Colonic mucosa (tissue), 4 donors: ENCODE results near the gene FAR2. TPM values are rescaled to one million over a fixed set of nuclear protein-coding genes. Genes with fewer than 3 reads are reported as not detected.

ENCODE experiments used
- DNase-seq: peaks from one replicate; pipeline ENCODE4 v3.0.0-alpha.2; 2020
- H3K27ac ChIP-seq: fragments of 200-600 bp; one replicate; pipeline ENCODE4 v1.8.0; 2021
- H3K27me3 ChIP-seq: fragments of 200-600 bp; one replicate; pipeline ENCODE4 v1.8.0; 2021
- H3K36me3 ChIP-seq: fragments of 200-600 bp; one replicate; pipeline ENCODE4 v1.8.0; 2021
- H3K4me1 ChIP-seq: fragments of 200-600 bp; one replicate; pipeline ENCODE4 v1.8.0; 2021; ENCODE audit warnings: mild to moderate bottlenecking
- H3K4me3 ChIP-seq: fragments of 200-600 bp; one replicate; pipeline ENCODE4 v1.8.0; 2021
- H3K9ac ChIP-seq, 2 donors: one replicate each; pipeline ENCODE4 v1.7.0; 2013; ENCODE audit warnings: control low read depth in 2 of 2, low read depth in 2 of 2, low read length in 2 of 2
- H3K9me3 ChIP-seq: fragments of 200-600 bp; one replicate; pipeline ENCODE4 v1.8.0; 2021
- intact Hi-C: fragments of 100-400 bp; cut with DNase I; formaldehyde crosslinking; loops from one replicate; pipeline ENCODE4 v1.14.1; 2022
- total RNA-seq, 2 donors: library from RNA; stranded (reverse); fragmentation: NEBNext Ultra II Directional in 1 of 2; extraction: Animal tissue kit (Norgen Biotek cat#: 25700) in 1 of 2; gene quantifications; one replicate each; pipeline ENCODE4 v1.2.1, GENCODE V29; 2021
- TF ChIP-seq, protein P1 (sequence below): fragments of 200-600 bp; IDR thresholded peaks from one replicate; pipeline ENCODE4 v1.8.0; 2022; ENCODE audit warnings: antibody characterized with exemption, mild to moderate bottlenecking
- donor health status: healthy.
- donor health status: DM: no; HTN: no; CAD: no.
- donor health status: DM: no; HTN: no; CAD: no.

Gene FAR2
- total RNA-seq, 2 donors from 2014 or later, result 67.4 to 83.6 TPM

GRCh38 chr12:29232086-29232485, 83.0 kb downstream of the FAR2 start:
- TF ChIP-seq, protein P1, sequence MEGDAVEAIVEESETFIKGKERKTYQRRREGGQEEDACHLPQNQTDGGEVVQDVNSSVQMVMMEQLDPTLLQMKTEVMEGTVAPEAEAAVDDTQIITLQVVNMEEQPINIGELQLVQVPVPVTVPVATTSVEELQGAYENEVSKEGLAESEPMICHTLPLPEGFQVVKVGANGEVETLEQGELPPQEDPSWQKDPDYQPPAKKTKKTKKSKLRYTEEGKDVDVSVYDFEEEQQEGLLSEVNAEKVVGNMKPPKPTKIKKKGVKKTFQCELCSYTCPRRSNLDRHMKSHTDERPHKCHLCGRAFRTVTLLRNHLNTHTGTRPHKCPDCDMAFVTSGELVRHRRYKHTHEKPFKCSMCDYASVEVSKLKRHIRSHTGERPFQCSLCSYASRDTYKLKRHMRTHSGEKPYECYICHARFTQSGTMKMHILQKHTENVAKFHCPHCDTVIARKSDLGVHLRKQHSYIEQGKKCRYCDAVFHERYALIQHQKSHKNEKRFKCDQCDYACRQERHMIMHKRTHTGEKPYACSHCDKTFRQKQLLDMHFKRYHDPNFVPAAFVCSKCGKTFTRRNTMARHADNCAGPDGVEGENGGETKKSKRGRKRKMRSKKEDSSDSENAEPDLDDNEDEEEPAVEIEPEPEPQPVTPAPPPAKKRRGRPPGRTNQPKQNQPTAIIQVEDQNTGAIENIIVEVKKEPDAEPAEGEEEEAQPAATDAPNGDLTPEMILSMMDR, result no peak
- H3K9ac ChIP-seq, result no peak overlapping the region
- intact Hi-C loops, result no loop called here

DNA sequence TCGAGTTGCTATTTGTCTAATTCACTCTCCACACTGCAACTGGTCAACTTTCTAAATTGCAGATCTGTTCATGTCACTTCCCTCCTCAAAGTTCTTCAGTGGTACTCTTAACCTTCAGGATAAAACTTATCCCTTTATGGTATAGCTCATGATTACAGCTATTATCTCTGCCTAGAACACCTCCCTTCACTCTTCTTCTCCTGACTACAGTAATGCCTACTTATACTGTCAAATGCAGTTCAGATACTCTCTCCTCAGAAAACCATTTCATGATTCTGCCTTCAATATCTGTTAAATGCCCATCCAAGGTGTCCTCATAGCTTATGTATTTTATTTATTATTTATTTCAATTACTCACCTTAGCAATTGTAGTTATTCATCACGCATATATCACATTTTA, 85.5 kb downstream of the FAR2 start:
- Histone ChIP-seq H3K9ac (no peak overlapping the region), H3K9me3 (no peaks in the 10 kb centered on the region)

More at GRCh38 chr12:29232086-29232485, 83.0 kb downstream of the FAR2 start:
- DNase-seq, result no peak
- Histone ChIP-seq H3K4me1 (no peaks in the 10 kb centered on the region), H3K27me3 (no peaks in the 10 kb centered on the region), H3K27ac (no peak overlapping the region), H3K9me3 (no peaks in the 10 kb centered on the region), H3K4me3 (no peak overlapping the region), H3K36me3 (no peaks in the 10 kb centered on the region)

GRCh38 chr12:29234965-29235626, 86.0 kb downstream of the FAR2 start:
- H3K9me3 ChIP-seq, result no peaks in the 10 kb centered on the region
- intact Hi-C loops, result no loop called here
- H3K9ac ChIP-seq, result no peak overlapping the region
- TF ChIP-seq, protein P1, result no peak
- no peak overlapping the region for H3K27ac ChIP-seq
- no peak overlapping the region for H3K4me3 ChIP-seq
- no peaks in the 10 kb centered on the region for H3K36me3 ChIP-seq
- DNase-seq, result no peak
- H3K4me1 ChIP-seq, result no peaks in the 10 kb centered on the region
- no peaks in the 10 kb centered on the region for H3K27me3 ChIP-seq

More for the DNA sequence above, 85.5 kb downstream of the FAR2 start:
- Histone ChIP-seq H3K27me3 (no peaks in the 10 kb centered on the region), H3K4me3 (no peak overlapping the region), H3K27ac (no peak overlapping the region), H3K4me1 (no peaks in the 10 kb centered on the region), H3K36me3 (no peaks in the 10 kb centered on the region)
- no peak for DNase-seq
- intact Hi-C loops, result no loop called here
- TF ChIP-seq, protein P1, result no peak

DNA sequence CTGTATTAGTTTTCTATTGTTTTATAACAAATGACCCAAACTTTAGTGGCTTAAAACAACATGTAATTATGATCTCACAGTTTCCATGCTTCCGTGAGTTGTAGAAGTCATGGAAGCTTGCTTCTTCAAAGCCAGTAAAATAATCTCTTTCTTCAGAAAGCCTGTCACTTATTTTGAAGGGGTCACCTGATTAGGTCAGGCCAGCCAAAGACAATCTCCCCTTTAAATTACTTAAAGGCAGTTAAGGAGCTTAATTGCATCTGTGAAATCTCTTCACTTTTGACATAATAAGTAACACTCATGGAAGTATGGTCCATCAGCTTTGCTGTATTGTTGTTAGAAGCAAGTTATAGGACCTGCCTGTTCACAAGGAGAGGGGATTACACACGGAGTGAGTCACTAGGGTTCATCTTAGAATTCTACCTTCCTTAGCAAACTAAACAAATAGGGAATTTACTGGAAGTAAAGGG, 89.8 kb downstream of the FAR2 start:
- Histone ChIP-seq H3K27me3 (no peaks in the 10 kb centered on the region), H3K36me3 (no peaks in the 10 kb centered on the region), H3K4me3 (no peak overlapping the region), H3K9me3 (no peaks in the 10 kb centered on the region), H3K27ac (no peak overlapping the region), H3K9ac (no peak overlapping the region), H3K4me1 (peaks cover 12% of the 10 kb centered on the region)
- intact Hi-C loops, result no loop called here
- TF ChIP-seq, protein P1, result no peak
- no peak for DNase-seq

DNA sequence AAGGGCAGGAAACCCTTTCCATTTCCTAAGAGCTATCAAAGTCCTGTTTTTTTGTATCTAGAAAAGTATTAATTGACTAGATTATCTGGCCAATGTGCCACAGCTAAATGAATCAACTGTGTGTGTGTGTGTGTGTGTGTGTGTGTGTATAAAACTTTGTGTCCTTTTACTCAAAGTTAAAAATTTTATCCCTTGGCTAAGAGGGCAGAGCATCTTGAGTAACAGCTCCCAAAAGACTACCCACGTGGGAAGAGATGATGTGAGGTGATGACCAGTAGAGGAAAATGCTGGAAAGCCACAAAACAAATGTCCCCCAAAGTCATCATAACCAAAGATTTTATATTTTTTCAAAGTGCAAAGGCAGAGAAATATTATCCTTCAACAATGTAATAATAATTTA, 90.3 kb downstream of the FAR2 start:
- Histone ChIP-seq H3K27me3 (no peaks in the 10 kb centered on the region), H3K9ac (no peak overlapping the region), H3K4me3 (no peak overlapping the region), H3K36me3 (no peaks in the 10 kb centered on the region), H3K27ac (no peak overlapping the region), H3K4me1 (peaks cover 12% of the 10 kb centered on the region), H3K9me3 (no peaks in the 10 kb centered on the region)
- TF ChIP-seq, protein P1, result no peak
- intact Hi-C loops, result no loop called here
- no peak for DNase-seq
